GDM1 (cell line): ENCODE measurements around the gene SECTM1.
"Not testable (repeated sequence)": the region's sequence is repeated elsewhere in the genome, so short reads cannot be mapped to it uniquely, and the experiment has no call there.

ENCODE experiments used
- DNase-seq: peaks from one replicate; lab custom pipeline; 2025; lab: John Stamatoyannopoulos, UW

SECTM1 gene

GRCh38 chr17:82333279-82334171, at the start of gene SECTM1:
TSS of gene SECTM1 (minus strand) at chr17:82333766. CDS start at chr17:82327240, 6,526 bp downstream.
- no peak for DNase-seq

GRCh38 chr17:82382933-82383255, 49.3 kb upstream of the SECTM1 start:
- no peak for DNase-seq

GRCh38 chr17:82382220-82382932, 48.8 kb upstream of the SECTM1 start:
- not testable (repeated sequence) for DNase-seq

GRCh38 chr17:82381703-82382009, 48.1 kb upstream of the SECTM1 start:
- DNase-seq = not testable (repeated sequence)

- no peak for DNase-seq
Observed at GRCh38 chr17:82380860-82381702, 47.5 kb upstream of the SECTM1 start.

- DNase-seq = no peak
Observed at GRCh38 chr17:82378741-82379021, 45.1 kb upstream of the SECTM1 start.

GRCh38 chr17:82377924-82378740, 44.6 kb upstream of the SECTM1 start:
- DNase-seq = no peak

- DNase-seq = not testable (repeated sequence)
Observed at GRCh38 chr17:82377294-82377693, 43.7 kb upstream of the SECTM1 start.

- DNase-seq = no peak
Observed at GRCh38 chr17:82376042-82376730, 42.6 kb upstream of the SECTM1 start.

GRCh38 chr17:82375359-82376041, 41.9 kb upstream of the SECTM1 start:
- DNase-seq = no peak

GRCh38 chr17:82374626-82375331, 41.2 kb upstream of the SECTM1 start:
- no peak for DNase-seq

GRCh38 chr17:82373731-82374625, 40.4 kb upstream of the SECTM1 start:
- no peak for DNase-seq

- DNase-seq = not testable (repeated sequence)
Observed at GRCh38 chr17:82373072-82373452, 39.5 kb upstream of the SECTM1 start.

- DNase-seq = no peak
Observed at GRCh38 chr17:82372249-82373071, 38.9 kb upstream of the SECTM1 start.

- no peak for DNase-seq
Observed at GRCh38 chr17:82371333-82372248, 38.0 kb upstream of the SECTM1 start, which contains the start of gene UTS2R. TSS of gene UTS2R (plus strand) at chr17:82371765. CDS start at chr17:82374325, 2,560 bp downstream.

- DNase-seq = no peak
Observed at GRCh38 chr17:82370471-82371332, 37.1 kb upstream of the SECTM1 start.
